ENCODE data around the gene DCC.

DCC gene

GRCh38 chr18:52995875-52996274, 655.9 kb downstream of the DCC start:
- no peak overlapping the region for H3K27ac ChIP-seq
- TF ChIP-seq ZFX (IDR thresholded peaks at IDR 0.05) (no peak), CTCF (conservative IDR thresholded peaks at IDR 0.05) (no peak)

GRCh38 chr18:52999633-53000032, 659.6 kb downstream of the DCC start:
- no peak overlapping the region for H3K27ac ChIP-seq
- no peak; the same call in none of the 2 replicates for TF ChIP-seq CTCF (conservative IDR thresholded peaks at IDR 0.05)
- no peak for TF ChIP-seq ZFX (IDR thresholded peaks at IDR 0.05)

DNA sequence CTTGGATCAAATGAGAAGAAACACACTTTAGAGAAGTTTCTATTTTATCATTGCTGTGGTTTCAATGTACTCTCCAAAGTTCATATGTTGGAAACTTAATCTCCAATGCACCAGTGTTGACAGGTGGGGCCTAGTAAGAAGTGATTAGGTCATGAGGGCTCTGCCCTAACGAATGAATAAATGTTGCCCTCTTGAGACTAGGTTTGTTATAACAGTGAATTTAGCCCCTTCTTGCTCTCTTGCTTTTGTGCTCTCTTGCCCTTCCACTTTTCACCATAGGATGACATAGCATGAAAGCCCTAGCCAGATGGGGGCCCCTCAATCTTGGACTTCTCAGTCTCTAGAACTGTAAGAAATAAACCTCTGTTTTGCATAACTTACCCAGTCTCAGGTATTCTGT, 664.8 kb downstream of the DCC start:
- no peak for TF ChIP-seq ZFX (IDR thresholded peaks at IDR 0.05)
- TF ChIP-seq CTCF (conservative IDR thresholded peaks at IDR 0.05): no peak
- no peak overlapping the region for H3K27ac ChIP-seq

- no peak for TF ChIP-seq ZFX (IDR thresholded peaks at IDR 0.05)
- no peak for TF ChIP-seq CTCF (conservative IDR thresholded peaks at IDR 0.05)
- no peak overlapping the region for H3K27ac ChIP-seq
Measured at GRCh38 chr18:53018791-53019190, 678.8 kb downstream of the DCC start.

- TF ChIP-seq ZFX (IDR thresholded peaks at IDR 0.05): no peak
- no peak for TF ChIP-seq CTCF (conservative IDR thresholded peaks at IDR 0.05)
- H3K27ac ChIP-seq: no peak overlapping the region
Measured at GRCh38 chr18:53025247-53025646, 685.2 kb downstream of the DCC start.

DNA sequence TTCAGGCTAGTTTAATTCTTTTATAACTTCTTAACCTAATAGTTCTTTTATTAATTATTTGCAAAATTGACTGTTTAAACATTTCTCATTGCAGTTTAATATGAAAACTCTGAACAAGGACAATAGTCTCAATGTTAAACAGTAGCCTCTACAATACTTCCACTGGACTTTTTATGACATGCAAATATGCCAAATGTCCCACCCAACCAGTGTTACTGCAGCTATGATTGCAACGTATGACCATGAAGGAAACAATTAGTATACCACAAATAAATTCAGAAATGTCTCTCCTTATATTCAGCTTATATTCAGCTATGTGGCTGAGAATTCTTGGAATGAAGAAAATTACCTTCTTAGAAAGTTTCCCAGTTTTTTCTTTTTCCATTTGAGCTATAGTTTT, 688.6 kb downstream of the DCC start:
- H3K27ac ChIP-seq: no peak overlapping the region
- TF ChIP-seq ZFX (IDR thresholded peaks at IDR 0.05): no peak
- no peak for TF ChIP-seq CTCF (conservative IDR thresholded peaks at IDR 0.05)

- no peak overlapping the region for H3K27ac ChIP-seq
- no peak for TF ChIP-seq ZFX (IDR thresholded peaks at IDR 0.05)
- no peak for TF ChIP-seq CTCF (conservative IDR thresholded peaks at IDR 0.05)
Measured at GRCh38 chr18:53033128-53033527, 693.1 kb downstream of the DCC start.

All from C4-2B (cell line).